ENCODE results near the gene NPW. TPM values are rescaled to one million over a fixed set of nuclear protein-coding genes. Genes with fewer than 3 reads are reported as not detected.
A peak's percentile ranks its signal among the peaks of the same experiment; 100 is the strongest.

The NPW gene
- total and polyA plus RNA-seq, 8 donors = 0.55 to 12.4 (median 2.0) TPM; not detected in 4

- Histone ChIP-seq H3K27me3 (peaks cover 0 to 45% (median 3%) of the 10 kb centered on the region in 3 donors), H3K4me3 (peak overlapping the region in 2 of 4 donors; percentile 97 to 99), H3K27ac (no peak overlapping the region), H3K36me3 (peaks cover 43 to 49% (median 48%) of the 10 kb centered on the region in 4 donors), H3K4me1 (peaks cover 21 to 44% (median 36%) of the 10 kb centered on the region in 4 donors), H3K9me3 (no peaks in the 10 kb centered on the region)
- DNase-seq = no peak
- intact Hi-C loops (cut with DNase I; ENCODE audit: low total_unique reads) = no loop called here
- WGBS, 5 donors = 89 to 93% (median 91%) methylated on average over 14 to 16 of the region's 16 CpGs
- no peak for TF ChIP-seq POLR2A (IDR thresholded peaks at IDR 0.05)
- no peak for TF ChIP-seq POLR2AphosphoS5 (IDR thresholded peaks at IDR 0.05)
- TF ChIP-seq EP300 (IDR thresholded peaks at IDR 0.05) = no peak
Measured at GRCh38 chr16:1973461-1974156, 46.0 kb upstream of the NPW start.

GRCh38 chr16:1974157-1975070, 45.2 kb upstream of the NPW start:
- H3K36me3 ChIP-seq = peaks cover 43 to 53% (median 52%) of the 10 kb centered on the region in 4 donors
- TF ChIP-seq POLR2A (IDR thresholded peaks at IDR 0.05) = no peak
- TF ChIP-seq POLR2AphosphoS5 (IDR thresholded peaks at IDR 0.05) = no peak
- no peak for TF ChIP-seq CTCF (IDR thresholded peaks at IDR 0.05)
- H3K4me1 ChIP-seq = peaks cover 24 to 49% (median 44%) of the 10 kb centered on the region in 4 donors
- H3K9me3 ChIP-seq = no peaks in the 10 kb centered on the region
- whole genome bisulfite sequencing, 5 donors = 92 to 95% (median 93%) methylated on average over 30 to 42 of the region's 42 CpGs
- no peak overlapping the region for H3K4me3 ChIP-seq
- no peak for DNase-seq
- no peak overlapping the region for H3K27ac ChIP-seq
- H3K27me3 ChIP-seq = peaks cover 0 to 53% (median 11%) of the 10 kb centered on the region in 3 donors
- intact Hi-C loops (cut with DNase I; ENCODE audit: low total_unique reads) = no loop called here

GRCh38 chr16:1975432-1976215, 44.0 kb upstream of the NPW start:
- no peak for DNase-seq
- Histone ChIP-seq H3K4me1 (peaks cover 35 to 57% (median 51%) of the 10 kb centered on the region in 4 donors), H3K36me3 (peaks cover 43 to 53% (median 52%) of the 10 kb centered on the region in 4 donors), H3K27ac (no peak overlapping the region), H3K4me3 (no peak overlapping the region), H3K27me3 (peaks cover 2 to 65% (median 24%) of the 10 kb centered on the region in 3 donors), H3K9me3 (no peaks in the 10 kb centered on the region)
- no peak for TF ChIP-seq CTCF (IDR thresholded peaks at IDR 0.05)
- TF ChIP-seq EP300 (IDR thresholded peaks at IDR 0.05) = no peak
- TF ChIP-seq POLR2A (IDR thresholded peaks at IDR 0.05) = no peak
- no peak for TF ChIP-seq POLR2AphosphoS5 (IDR thresholded peaks at IDR 0.05)
- intact Hi-C loops (cut with DNase I; ENCODE audit: low total_unique reads) = no loop called here
- WGBS, 5 donors = 88 to 94% (median 91%) methylated on average over 13 to 33 of the region's 33 CpGs

GRCh38 chr16:1976216-1976520, 43.4 kb upstream of the NPW start:
- 92 to 100% (median 94%) methylated on average over 4 to 8 of the region's 8 CpGs for WGBS, 5 donors
- H3K27ac ChIP-seq = no peak overlapping the region
- TF ChIP-seq POLR2A (IDR thresholded peaks at IDR 0.05) = no peak
- TF ChIP-seq POLR2AphosphoS5 (IDR thresholded peaks at IDR 0.05) = no peak
- no peak for TF ChIP-seq EP300 (IDR thresholded peaks at IDR 0.05)
- no peak for TF ChIP-seq CTCF (IDR thresholded peaks at IDR 0.05)
- DNase-seq = no peak
- intact Hi-C loops (cut with DNase I; ENCODE audit: low total_unique reads) = no loop called here
- peaks cover 31 to 56% (median 51%) of the 10 kb centered on the region in 4 donors for H3K4me1 ChIP-seq
- no peaks in the 10 kb centered on the region for H3K9me3 ChIP-seq
- H3K36me3 ChIP-seq = peaks cover 43 to 53% (median 52%) of the 10 kb centered on the region in 4 donors
- peaks cover 4 to 71% (median 29%) of the 10 kb centered on the region in 3 donors for H3K27me3 ChIP-seq
- no peak overlapping the region for H3K4me3 ChIP-seq

Data from stomach (tissue), 9 donors.